Activated T-helper 9 cell treated with anti-CD3 and anti-CD28 coated beads, Interleukin-2, amount 50 U/mL, for 16 hours (primary cell): ENCODE results near the gene VPS13D.

ENCODE experiments used
- DNase-seq: peaks from one replicate; pipeline ENCODE4 v3.0.0-alpha.2; 2020; ENCODE audit warnings: low read depth

Gene VPS13D

DNA sequence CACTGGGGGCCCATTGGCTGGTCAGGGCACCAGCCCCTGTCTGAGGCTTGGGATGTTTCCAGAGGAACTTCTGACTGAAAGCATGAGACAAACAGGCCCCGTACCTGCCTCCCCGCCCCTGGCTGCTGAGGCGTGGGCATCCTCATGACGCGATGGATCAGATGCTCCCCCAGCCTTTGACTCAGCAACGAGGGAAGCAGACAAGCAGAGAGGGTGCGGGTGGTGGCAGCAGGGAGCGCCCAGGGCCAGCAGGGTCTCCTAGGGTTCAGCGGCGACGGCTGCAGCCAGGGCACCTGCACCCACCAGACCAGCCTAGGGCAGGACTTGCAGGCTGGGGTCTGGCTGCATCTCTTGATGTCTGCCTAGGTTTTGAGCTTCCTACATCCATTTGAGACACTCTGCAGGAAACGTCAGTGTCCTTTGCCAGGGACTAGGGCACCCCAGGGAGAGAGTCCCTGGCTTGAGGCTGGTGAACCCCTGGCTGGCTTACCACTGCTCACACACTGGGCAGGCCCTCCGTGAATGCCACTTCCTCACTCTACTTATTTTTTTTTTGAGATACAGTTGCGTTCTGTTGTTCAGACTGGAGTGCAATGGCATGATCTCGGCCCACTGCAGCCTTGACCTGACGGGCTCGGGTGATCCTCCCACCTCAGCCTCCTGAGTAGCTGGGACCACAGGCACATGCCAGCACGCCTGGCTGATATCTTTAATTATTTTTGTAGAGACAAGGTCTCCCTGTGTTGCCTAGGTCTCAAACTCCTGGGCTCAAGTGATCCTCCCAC, 324.9 kb downstream of the VPS13D start:
- DNase-seq, result no peak

DNA sequence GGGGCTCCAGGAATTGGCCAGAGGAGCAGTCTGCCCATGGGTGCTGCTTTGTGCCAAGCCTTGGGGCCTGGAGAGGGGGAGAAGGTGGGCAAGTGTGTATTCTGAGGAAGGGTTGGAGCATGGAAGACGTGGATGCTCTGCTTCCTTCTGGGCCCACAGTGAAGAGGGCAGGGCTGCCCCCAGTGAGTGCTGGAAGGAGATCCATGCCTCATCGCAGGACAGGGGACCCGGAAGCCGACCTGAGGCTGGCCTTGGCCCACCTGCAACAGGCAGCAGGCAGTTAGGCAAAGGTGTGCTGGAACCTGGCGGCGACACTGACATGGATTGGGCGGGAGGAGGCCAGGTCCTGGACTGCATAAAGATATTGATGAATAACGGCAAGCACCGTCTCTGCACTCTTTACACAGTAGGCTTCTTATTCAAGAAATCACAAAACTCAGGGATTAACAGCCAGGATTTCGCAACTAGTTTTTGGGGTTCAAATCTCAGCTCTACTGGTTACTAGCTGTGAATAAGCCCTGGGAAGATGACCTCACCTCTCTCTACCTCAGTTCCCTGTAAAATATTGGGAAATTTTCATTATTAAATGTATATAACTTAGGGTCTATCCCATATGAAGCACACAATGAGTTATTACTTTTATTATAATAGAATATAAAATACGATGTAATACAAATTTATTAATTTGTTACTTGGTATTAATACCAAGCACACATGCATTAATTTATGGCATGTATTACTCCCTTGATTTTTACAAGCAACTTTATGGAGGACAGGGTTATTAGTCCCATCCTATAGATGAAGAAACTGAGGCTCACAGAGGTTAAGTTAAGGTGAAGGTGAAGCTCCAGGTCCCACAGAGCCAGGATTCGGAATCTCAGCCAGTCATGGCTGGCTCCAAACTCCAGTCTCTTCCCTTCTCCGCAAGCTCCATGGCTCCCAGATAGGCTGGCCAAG, 325.9 kb downstream of the VPS13D start:
- no peak for DNase-seq

DNA sequence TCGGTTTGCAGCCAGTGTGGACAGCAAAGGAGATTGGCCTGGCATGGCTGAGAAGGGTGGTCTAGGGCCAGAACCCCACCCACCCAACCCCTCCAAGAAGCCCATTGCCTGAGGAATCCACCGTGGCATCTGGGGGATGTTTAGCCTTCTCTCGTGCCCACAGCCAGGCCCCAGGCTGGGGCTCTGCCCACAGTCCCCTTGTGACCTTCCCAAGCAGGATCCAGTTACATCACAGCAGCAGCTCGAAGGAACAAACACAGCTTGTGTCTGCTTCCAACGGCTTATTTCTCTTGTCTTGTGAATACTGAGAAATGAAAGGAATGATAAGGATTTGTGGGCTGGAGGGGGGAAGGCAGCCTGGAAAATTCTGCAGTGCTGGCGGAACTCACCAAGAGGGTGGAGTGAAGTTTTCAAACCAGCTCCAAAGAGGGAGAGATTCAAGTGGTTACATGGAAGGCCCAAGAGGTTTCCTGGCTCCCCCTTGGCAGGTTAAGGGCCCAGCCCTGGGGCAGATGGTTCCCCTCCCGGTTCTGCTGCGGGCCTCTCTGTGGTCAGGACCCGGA, 326.6 kb downstream of the VPS13D start:
- DNase-seq, result no peak

DNA sequence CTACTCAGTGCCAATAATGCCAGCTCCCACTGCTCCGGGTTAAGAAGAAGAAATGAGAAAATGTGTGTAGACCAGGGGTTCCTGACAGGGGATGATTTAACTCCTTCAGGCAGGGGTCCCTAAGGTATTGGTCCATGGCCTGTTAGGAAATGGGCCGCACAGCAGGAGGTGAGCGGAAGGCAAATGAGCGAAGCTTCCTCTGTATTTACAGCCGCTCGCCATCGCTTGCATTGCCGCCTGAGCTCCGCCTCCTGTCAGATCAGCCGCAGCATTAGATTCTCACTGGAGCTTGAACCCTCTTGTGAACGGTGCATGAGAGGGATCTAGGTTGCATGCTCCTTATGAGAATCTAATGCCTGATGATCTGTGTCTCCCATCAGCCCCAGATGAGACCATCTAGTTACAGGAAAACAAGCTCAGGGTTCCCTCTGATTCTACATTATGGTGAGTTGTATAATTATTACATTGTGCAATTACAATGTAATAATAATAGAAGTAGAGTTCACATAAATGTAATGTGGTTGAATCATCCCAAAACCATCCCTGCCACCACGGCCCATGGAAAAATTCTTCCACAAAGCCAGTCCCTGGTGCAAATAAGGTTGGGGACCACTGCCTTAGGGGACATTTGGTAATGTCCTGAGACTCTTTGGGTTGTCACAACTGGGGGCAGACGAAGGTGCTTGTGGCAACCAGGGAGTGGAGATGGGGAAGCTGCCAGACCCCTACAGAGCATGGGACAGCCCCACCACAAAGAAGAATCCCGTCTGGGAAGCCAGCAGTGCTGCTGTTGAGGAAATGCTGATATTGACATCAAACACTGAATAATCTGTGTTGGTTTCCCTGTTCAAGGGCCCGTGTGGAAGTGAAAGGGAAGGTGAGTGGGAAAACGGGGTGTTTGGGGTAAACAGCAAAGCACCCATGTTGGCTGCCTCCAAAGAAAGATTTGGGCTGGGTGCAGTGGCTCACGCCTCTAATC, 327.4 kb downstream of the VPS13D start:
- no peak for DNase-seq

DNA sequence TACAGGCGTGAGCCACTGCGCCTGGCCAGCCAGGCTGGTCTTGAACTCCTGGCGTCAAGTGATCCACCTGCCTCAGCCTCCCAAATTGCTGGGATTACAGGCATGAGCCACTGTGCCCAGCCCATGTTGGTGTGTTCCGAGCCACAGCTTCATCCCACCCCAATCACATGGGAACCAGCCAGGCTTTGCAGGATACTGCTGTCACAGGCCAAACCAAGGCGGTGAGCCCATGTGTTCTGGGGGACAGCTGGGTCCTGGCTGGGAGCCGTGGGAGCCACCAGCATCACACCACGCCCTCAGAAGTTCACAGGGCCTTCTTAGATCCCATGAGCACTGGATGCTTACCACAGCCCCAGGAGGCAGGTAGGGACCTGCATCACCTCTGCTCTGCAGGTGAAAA, 331.3 kb downstream of the VPS13D start:
- DNase-seq, result no peak
